ENCODE measurements around the gene MTUS2. TPM values are rescaled to one million over a fixed set of nuclear protein-coding genes. Genes with fewer than 3 reads are reported as not detected.

MTUS2 gene
- total and polyA plus RNA-seq, 4 donors, result under 0.01 to 0.70 (median 0.15) TPM

GRCh38 chr13:28822801-28823200 is 2.7 kb downstream of the MTUS2 start:
- Histone ChIP-seq H3K36me3 (ENCODE audit: control insufficient read depth in 4 of 4, insufficient read depth in 3 of 4, low read depth in 1 of 4, low read length in 3 of 4) (no peaks in the 10 kb centered on the region), H3K9ac (ENCODE audit: low read depth in 1 of 2, low read length in 2 of 2) (no peak overlapping the region), H3K4me3 (ENCODE audit: low read depth in 1 of 3, low read length in 3 of 3) (no peak overlapping the region), H3K9me3 (ENCODE audit: control insufficient read depth in 4 of 4, low read length in 3 of 4) (no peaks in the 10 kb centered on the region), H3K4me1 (ENCODE audit: control insufficient read depth in 4 of 4, insufficient read depth in 4 of 4, low read length in 3 of 4) (peaks cover 2 to 19% (median 12%) of the 10 kb centered on the region in 4 donors), H3K27me3 (ENCODE audit: control insufficient read depth in 4 of 4, insufficient read depth in 4 of 4, low read length in 3 of 4) (no peaks in the 10 kb centered on the region), H3K27ac (ENCODE audit: low read depth in 1 of 2, low read length in 2 of 2) (no peak overlapping the region)
- no peak for DNase-seq (ENCODE audit: low spot score)
- 82% methylated on average over 3 of the region's 3 CpGs for WGBS
- TF ChIP-seq, protein P1, sequence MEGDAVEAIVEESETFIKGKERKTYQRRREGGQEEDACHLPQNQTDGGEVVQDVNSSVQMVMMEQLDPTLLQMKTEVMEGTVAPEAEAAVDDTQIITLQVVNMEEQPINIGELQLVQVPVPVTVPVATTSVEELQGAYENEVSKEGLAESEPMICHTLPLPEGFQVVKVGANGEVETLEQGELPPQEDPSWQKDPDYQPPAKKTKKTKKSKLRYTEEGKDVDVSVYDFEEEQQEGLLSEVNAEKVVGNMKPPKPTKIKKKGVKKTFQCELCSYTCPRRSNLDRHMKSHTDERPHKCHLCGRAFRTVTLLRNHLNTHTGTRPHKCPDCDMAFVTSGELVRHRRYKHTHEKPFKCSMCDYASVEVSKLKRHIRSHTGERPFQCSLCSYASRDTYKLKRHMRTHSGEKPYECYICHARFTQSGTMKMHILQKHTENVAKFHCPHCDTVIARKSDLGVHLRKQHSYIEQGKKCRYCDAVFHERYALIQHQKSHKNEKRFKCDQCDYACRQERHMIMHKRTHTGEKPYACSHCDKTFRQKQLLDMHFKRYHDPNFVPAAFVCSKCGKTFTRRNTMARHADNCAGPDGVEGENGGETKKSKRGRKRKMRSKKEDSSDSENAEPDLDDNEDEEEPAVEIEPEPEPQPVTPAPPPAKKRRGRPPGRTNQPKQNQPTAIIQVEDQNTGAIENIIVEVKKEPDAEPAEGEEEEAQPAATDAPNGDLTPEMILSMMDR (IDR thresholded peaks at IDR 0.05; ENCODE audit: low read depth, low read length, missing input control), result no peak
- TF ChIP-seq FOXA1 (IDR thresholded peaks at IDR 0.05) (no peak), JUND (IDR thresholded peaks at IDR 0.05) (no peak), FOXA2 (IDR thresholded peaks at IDR 0.05) (no peak), YY1 (IDR thresholded peaks at IDR 0.05) (no peak), SP1 (IDR thresholded peaks at IDR 0.05) (no peak), EGR1 (IDR thresholded peaks at IDR 0.05; ENCODE audit: low read depth in 2 of 2) (no peak), HNF4G (IDR thresholded peaks at IDR 0.05) (no peak), GABPA (IDR thresholded peaks at IDR 0.05 in 1 of 2, conservative IDR thresholded peaks at IDR 0.05 in 1 of 2) (no peak), NR2F2 (IDR thresholded peaks at IDR 0.05) (no peak), REST (IDR thresholded peaks at IDR 0.05) (no peak), HNF4A (conservative IDR thresholded peaks at IDR 0.05) (no peak), RAD21 (IDR thresholded peaks at IDR 0.05) (no peak)
- TF ChIP-seq, protein P2, sequence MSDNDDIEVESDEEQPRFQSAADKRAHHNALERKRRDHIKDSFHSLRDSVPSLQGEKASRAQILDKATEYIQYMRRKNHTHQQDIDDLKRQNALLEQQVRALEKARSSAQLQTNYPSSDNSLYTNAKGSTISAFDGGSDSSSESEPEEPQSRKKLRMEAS (IDR thresholded peaks at IDR 0.05), result no peak

DNA sequence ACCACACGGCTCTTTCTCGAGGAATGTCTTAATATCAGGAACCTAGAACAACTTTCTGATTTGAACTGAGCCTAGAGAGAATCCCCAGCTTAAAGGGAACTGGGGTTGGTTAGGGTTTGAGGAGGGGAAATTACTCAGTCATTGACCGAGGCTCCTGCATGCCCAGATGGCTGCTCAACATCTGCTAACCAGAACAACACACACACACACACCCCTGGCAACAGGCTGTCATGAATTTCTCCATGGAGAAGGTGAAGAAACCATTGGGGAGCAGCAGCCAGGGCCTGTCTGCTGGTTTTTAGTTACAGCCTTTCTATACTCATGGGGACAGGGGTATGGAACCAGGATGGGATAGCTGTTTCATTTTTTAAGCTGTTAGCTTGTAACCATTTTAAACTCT is 5.2 kb downstream of the MTUS2 start:
- H3K9ac ChIP-seq (ENCODE audit: low read depth in 1 of 2, low read length in 2 of 2), result no peak overlapping the region
- no peaks in the 10 kb centered on the region for H3K36me3 ChIP-seq (ENCODE audit: control insufficient read depth in 4 of 4, insufficient read depth in 3 of 4, low read depth in 1 of 4, low read length in 3 of 4)
- H3K4me3 ChIP-seq (ENCODE audit: low read depth in 1 of 3, low read length in 3 of 3), result no peak overlapping the region
- peaks cover 2 to 8% (median 5%) of the 10 kb centered on the region in 4 donors for H3K4me1 ChIP-seq (ENCODE audit: control insufficient read depth in 4 of 4, insufficient read depth in 4 of 4, low read length in 3 of 4)
- WGBS, result 89% methylated on average over 3 of the region's 3 CpGs
- peaks cover 2 to 8% (median 4%) of the 10 kb centered on the region in 4 donors for H3K9me3 ChIP-seq (ENCODE audit: control insufficient read depth in 4 of 4, low read length in 3 of 4)
- no peak overlapping the region for H3K27ac ChIP-seq (ENCODE audit: low read depth in 1 of 2, low read length in 2 of 2)
- no peaks in the 10 kb centered on the region for H3K27me3 ChIP-seq (ENCODE audit: control insufficient read depth in 4 of 4, insufficient read depth in 4 of 4, low read length in 3 of 4)
- no peak for DNase-seq (ENCODE audit: low spot score)
- TF ChIP-seq SP1 (IDR thresholded peaks at IDR 0.05), result no peak
- no peak for TF ChIP-seq TAF1 (conservative IDR thresholded peaks at IDR 0.05)
- no peak for TF ChIP-seq EGR1 (IDR thresholded peaks at IDR 0.05; ENCODE audit: low read depth in 2 of 2)
- no peak for TF ChIP-seq YY1 (IDR thresholded peaks at IDR 0.05)
- no peak for TF ChIP-seq HNF4G (IDR thresholded peaks at IDR 0.05)
- TF ChIP-seq ZBTB33 (IDR thresholded peaks at IDR 0.05), result no peak
- TF ChIP-seq, protein P1 (IDR thresholded peaks at IDR 0.05; ENCODE audit: low read depth, low read length, missing input control), result no peak
- TF ChIP-seq REST (IDR thresholded peaks at IDR 0.05), result no peak
- no peak for TF ChIP-seq GABPA (IDR thresholded peaks at IDR 0.05 in 1 of 2, conservative IDR thresholded peaks at IDR 0.05 in 1 of 2)
- TF ChIP-seq FOXA1 (IDR thresholded peaks at IDR 0.05), result no peak
- TF ChIP-seq NR2F2 (IDR thresholded peaks at IDR 0.05), result no peak
- no peak for TF ChIP-seq HNF4A (conservative IDR thresholded peaks at IDR 0.05)
- no peak for TF ChIP-seq RAD21 (IDR thresholded peaks at IDR 0.05)
- no peak for TF ChIP-seq ATF3 (IDR thresholded peaks at IDR 0.05)
- TF ChIP-seq JUND (IDR thresholded peaks at IDR 0.05), result no peak
- no peak for TF ChIP-seq RXRA (IDR thresholded peaks at IDR 0.05)
